ENCODE measurements around the gene REV3L.

REV3L gene

DNA sequence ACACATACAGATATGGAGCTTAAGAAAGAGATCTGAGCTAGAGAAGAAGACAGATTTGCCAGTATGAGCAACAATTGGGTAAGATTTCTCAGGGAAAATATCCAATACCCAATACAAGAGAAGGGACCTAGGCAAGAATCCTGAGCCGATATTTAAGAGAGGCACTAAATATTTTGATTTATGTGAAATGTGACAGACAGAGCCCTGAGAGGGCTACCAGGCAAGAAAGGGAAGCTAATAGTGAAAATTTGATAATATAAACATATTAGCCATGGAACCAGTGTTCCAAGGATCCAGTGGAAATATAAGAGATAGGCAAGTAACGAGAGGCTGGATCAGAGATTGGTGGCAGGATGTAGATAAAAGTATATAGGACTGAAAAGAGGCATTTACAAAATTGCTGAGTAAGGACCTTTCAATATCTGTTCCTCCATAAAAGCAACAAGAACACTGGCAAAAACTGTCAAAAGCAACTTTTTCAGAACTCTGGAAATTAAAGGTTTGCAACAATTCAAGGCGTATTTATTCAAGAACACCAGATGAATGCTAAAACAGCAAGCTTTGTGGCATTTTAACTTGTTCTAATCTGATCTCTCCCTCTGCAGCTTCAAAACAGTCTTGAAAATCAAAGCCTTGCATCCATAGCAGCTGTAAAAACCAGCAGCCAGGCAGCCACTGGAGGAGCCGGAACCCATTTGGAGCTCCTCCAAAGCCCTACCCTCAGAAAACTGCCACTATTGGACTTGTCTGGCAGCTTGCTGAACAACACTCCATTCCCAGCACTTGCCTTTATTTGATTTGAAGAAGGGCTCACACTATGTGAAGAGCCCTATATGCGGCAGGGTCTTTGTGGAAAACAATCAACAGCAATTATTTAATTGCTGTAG, 58.8 kb downstream of the REV3L start:
- FAIRE-seq (no peak), DNase-seq (ENCODE audit: low spot score) (no peak)

DNA sequence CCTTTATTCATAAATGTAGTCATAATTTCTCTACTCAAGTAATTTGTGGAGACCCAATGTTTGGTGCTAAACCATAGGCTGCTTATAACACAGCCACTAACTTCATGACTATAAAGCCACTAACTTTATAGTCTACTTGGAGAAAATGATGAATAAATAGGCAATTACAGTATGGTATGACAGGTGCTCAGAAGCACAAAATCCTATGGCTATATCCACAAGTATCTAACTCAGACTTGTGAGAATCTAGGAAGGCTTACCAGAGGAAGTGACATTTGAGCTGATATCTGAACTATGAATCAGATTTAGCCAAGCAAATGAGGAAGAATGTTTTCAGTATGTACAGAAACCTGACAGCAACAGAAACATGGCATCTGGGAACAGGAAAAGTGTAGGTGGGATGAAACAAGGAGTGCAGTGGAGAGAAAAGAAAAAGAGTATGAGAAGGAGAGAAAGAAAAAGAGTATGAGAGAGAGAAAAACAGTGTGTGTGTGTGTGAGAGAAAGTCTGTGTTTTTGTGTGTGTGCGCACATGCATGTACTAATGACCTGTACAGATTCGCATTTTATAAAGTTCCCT, 59.9 kb downstream of the REV3L start:
- FAIRE-seq (no peak), DNase-seq (ENCODE audit: low spot score) (no peak)

DNA sequence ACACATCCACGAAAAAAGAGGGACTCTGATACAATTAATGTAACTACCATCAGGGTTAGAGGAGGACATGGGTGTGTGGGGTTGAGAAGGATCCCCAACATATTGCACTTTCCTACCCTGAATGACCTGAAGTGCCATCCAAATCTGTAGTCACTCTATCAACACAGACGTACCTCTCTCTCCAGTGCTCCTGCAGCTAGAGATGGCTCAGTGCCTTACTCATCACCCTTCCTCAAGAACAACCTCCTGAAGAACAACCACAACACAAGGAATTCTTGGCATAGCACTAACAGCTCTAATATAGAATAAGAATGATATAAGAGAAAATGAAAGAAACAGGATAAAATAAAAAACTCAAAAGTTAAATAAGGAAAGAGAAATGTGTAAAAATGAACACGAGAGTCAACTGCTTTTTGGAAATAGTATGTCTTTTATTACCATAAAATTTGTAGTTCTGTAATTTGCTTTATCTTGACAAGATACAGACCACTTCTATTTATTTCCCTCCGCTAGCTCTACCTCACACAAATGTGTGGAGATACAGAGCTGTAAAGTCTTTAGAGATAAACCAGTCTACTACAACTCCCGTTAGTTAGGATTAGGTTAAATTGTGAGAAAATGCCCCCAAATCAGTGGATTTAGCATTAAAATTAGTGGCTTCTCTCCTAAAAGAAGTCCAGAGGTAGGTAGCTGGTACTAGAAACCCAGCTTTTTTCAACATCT, 63.9 kb downstream of the REV3L start:
- FAIRE-seq, result peak; percentile 71

GRCh38 chr6:111417946-111418345, 65.1 kb downstream of the REV3L start:
- DNase-seq (ENCODE audit: low spot score), result no peak
- FAIRE-seq, result no peak

More for the DNA sequence above, 63.9 kb downstream of the REV3L start:
- peak; percentile 36 for DNase-seq (ENCODE audit: low spot score)

DNA sequence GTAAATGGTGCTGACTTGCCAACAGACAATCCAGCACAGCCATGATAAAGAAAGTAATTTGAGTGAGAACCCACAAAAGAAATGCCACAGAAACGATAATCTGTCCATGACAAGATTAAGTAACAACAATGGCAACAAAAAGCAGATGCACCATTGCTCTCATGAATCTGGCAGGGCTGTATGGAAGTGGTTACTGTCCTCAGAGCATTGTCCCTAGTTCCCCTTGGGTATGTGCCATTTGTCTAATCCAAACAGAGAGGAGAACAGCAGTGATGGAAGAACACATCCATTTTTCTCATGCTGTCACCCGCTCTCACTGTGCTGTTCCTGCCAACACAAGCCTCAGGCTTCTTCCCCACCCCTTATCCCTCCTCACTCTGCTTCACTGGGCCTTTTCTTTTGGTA, 65.8 kb downstream of the REV3L start:
- FAIRE-seq (no peak), DNase-seq (ENCODE audit: low spot score) (no peak)

DNA sequence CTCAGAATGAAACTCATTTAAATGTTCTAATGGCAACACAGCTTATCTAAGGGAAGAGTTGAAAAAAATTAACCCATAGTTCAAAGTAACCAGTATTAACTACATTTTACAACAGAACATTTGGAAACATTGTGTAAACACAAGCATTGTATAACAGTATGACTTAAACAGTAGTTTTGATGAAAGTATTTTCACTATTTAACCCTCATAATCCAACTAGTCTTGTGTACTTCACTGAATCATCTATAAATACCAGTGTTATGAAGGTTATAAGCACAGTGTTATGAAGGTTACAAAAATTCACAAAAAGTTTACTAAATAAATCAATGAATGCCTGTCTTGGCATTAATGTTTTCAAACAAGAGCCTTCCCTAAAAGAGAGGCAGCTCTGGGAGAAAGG, 66.5 kb downstream of the REV3L start:
- FAIRE-seq (no peak), DNase-seq (ENCODE audit: low spot score) (no peak)

- no peak for DNase-seq (ENCODE audit: low spot score)
- no peak for FAIRE-seq
Measured at GRCh38 chr6:111414373-111414772, 68.6 kb downstream of the REV3L start.

DNA sequence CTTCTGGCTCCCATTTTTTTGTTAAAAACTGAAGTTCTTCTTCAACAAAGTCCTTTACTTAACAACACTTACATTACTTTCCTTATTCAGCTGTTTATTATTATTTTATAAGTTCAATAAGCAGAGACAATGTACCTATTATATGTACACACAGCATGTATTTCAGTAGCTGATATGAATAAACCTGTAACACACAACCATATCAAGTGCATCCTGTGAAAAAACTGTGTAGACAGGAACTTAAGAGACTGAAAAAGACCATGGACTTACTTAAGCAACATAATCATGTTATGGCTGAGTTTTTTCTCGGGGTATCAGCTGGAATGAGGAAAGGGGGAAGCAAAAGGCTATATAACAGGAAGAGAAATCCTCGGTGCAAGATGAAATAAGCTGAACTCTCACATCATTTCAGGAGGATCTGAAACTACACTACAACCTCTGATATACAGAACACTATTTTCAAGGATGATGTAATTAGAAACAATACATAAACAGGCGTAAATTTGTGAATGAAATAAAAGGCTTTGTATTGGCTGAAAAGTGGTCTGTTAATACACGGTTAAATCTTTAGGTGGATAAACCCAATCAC, 70.9 kb downstream of the REV3L start:
- FAIRE-seq (no peak), DNase-seq (ENCODE audit: low spot score) (no peak)

GRCh38 chr6:111411046-111411445, 72.0 kb downstream of the REV3L start:
- FAIRE-seq (no peak), DNase-seq (ENCODE audit: low spot score) (no peak)

DNA sequence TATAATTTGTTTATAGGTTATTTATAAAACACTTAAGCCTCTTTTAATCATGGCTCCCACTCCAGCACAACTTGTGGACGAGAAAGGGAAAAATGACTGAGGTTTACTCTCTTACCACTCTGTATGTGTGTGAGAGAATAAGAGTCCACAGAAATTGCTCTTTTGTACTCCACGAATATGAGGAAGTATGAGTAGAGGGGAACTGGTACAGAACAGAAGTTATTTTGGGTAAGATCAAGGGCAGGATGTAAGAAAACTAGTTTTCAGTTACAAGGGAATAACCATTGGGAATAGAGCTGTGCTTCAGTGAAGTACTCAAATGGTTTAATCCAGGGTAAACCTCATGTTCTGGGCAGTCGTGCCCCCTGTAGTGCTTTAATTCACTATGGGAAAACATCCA, 72.6 kb downstream of the REV3L start:
- FAIRE-seq, result no peak
- DNase-seq (ENCODE audit: low spot score), result no peak

GRCh38 chr6:111409430-111409829, 73.6 kb downstream of the REV3L start:
- DNase-seq (ENCODE audit: low spot score), result no peak
- no peak for FAIRE-seq

- FAIRE-seq, result no peak
- DNase-seq (ENCODE audit: low spot score), result no peak
Measured at GRCh38 chr6:111407686-111408085, 75.3 kb downstream of the REV3L start.

DNA sequence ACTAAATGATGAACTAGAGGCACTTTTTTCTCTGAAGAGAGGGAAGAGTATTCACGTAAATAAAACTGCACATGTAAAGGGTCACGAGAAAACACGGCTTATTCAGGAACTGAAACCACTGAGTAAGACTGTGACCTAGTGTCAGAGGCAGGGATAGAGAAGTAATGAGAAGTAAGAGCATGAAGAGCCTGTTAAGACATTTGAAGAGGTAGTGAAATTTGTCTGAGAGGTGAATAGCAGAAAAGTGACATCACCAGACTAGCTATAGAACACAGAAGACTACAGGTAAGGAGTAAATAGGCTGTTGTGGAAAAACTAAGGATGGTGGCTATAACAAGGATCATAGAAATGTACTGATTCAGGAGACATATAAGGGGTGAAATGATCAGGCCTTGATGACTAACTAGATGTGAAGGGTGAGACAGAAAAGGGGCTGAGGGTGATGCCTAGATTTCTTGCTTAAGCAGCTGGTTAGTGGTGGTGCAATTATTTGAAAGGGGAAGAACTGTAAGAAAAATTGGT, 76.8 kb downstream of the REV3L start:
- DNase-seq (ENCODE audit: low spot score) (no peak), FAIRE-seq (no peak)

- DNase-seq (ENCODE audit: low spot score), result no peak
- FAIRE-seq, result no peak
Measured at GRCh38 chr6:111403388-111403787, 79.6 kb downstream of the REV3L start.

DNA sequence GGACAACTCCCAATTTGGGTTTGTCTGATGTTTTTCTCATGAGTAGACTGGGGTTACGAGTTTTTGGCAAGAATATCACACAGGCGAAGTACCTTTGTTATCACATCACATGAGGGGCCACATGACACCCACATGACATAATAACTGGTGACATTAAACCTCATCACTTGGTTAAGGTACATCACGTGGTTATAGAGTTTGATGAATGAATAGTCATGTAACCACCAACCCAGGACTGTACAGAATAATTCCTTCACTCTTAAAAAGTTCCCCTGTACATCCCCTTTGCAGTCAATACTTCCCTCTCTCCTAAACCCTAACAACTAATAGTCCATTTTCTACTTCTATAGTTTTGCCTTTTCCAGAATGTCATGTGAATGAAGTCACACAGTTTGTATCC, 83.4 kb downstream of the REV3L start:
- DNase-seq (ENCODE audit: low spot score), result no peak
- FAIRE-seq, result no peak

DNA sequence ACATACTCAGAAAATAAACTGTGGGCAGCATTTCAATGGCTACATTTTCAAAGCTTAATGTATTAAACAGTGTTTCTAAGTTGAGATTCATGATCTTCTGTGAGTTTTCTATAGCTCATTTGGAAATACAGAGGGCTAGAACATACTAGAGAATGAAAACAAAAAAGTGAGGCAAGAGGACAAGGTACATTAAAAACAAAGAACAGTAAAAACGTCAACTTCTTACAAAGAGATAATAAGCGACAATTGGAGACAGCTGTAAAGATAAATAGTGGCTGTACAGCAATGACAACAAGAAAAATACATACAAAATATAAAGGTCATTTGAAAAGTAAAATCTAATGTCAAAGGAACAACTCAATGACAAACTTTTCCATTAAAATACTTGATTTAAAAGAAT, 94.3 kb downstream of the REV3L start:
- DNase-seq (ENCODE audit: low spot score) (no peak), FAIRE-seq (no peak)

- FAIRE-seq (no peak), DNase-seq (ENCODE audit: low spot score) (no peak)
Measured at GRCh38 chr6:111382476-111383294, 100.3 kb downstream of the REV3L start.

DNA sequence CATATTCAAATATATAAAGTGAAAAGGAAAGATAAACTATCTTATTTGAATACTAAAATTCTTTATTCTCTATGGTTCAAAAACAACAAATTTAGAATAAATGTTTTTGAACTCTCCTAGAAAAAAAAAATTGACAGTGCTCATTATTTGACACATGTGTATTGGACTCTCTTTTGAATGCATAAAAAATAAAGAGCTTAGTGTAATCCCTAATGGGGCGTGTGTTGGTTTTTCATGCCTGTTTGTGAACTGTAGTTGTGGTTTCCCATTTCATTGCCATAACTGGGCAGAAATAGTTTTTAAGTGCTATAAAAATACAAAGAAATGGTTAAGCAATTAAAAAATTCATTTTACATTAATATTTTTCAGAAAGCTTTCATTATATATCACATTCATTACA, 101.3 kb downstream of the REV3L start:
- FAIRE-seq, result no peak

DNA sequence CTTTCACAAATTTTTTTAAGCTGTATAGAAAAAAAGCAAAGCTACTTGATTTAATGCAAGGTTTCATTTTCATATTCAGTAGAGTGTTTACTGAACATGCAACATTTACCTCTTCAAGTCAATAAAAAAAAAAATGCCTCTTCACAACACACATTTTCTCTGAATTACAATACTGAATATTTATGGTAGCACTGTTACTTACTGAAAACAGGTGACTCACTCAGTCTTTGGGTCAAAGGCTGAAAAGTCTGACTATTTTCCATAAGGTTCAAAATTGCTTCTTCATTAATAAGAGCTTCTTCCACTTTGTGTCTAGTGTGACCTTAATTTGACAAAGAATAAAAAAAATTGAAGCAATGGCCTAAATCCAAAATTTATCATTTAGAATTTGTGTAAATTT, 101.9 kb downstream of the REV3L start:
- no peak for FAIRE-seq
- DNase-seq (ENCODE audit: low spot score), result no peak

More for the DNA sequence above, 101.3 kb downstream of the REV3L start:
- DNase-seq (ENCODE audit: low spot score), result no peak

- DNase-seq (ENCODE audit: low spot score), result no peak
- no peak for FAIRE-seq
Measured at GRCh38 chr6:111379831-111380230, 103.2 kb downstream of the REV3L start.

GRCh38 chr6:111379302-111379701, 103.7 kb downstream of the REV3L start:
- DNase-seq (ENCODE audit: low spot score) (no peak), FAIRE-seq (no peak)

Measured in RCC 7860 (cell line).